ENCODE data around the gene FAM89B. TPM values are rescaled to one million over a fixed set of nuclear protein-coding genes. Genes with fewer than 3 reads are reported as not detected.
"Not testable (repeated sequence)": the region's sequence is repeated elsewhere in the genome, so short reads cannot be mapped to it uniquely, and the experiment has no call there.

Gene FAM89B
- total and polyA plus RNA-seq, 2 donors (not counting 1 experiment from before 2014, with no cell fraction given) = 17.5 to 18.2 TPM

DNA sequence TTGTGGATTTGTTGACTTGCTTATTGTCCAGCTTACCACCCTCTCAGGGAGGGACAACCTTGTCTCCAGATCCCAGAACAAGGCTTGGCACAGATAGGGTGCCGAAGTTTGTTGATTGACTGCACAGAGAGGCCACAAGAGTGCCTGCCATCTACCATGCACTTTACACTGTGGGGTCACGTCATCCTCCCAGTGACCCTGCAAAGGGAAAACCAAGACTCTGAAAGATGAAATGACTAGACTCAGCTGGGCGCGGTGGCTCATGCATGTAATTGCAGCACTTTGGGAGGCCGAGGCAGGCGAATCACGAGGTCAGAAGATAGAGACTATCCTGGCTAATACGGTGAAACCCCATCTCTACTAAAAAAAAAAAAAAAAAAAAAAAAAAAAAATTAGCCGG is 9.6 kb upstream of the FAM89B start:
- TF ChIP-seq, protein P1, sequence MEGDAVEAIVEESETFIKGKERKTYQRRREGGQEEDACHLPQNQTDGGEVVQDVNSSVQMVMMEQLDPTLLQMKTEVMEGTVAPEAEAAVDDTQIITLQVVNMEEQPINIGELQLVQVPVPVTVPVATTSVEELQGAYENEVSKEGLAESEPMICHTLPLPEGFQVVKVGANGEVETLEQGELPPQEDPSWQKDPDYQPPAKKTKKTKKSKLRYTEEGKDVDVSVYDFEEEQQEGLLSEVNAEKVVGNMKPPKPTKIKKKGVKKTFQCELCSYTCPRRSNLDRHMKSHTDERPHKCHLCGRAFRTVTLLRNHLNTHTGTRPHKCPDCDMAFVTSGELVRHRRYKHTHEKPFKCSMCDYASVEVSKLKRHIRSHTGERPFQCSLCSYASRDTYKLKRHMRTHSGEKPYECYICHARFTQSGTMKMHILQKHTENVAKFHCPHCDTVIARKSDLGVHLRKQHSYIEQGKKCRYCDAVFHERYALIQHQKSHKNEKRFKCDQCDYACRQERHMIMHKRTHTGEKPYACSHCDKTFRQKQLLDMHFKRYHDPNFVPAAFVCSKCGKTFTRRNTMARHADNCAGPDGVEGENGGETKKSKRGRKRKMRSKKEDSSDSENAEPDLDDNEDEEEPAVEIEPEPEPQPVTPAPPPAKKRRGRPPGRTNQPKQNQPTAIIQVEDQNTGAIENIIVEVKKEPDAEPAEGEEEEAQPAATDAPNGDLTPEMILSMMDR (conservative IDR thresholded peaks at IDR 0.05 in 1 of 2, IDR thresholded peaks at IDR 0.05 in 1 of 2; ENCODE audit: low read depth in 1 of 2, low read length in 2 of 2) = no peak
- TF ChIP-seq EZH2 (IDR thresholded peaks at IDR 0.05; ENCODE audit: low read length, missing control alignments) = no peak
- peaks cover 27% of the 10 kb centered on the region for H3K4me1 ChIP-seq (ENCODE audit: control insufficient read depth, extremely low read depth, insufficient read depth, low read length)

DNA sequence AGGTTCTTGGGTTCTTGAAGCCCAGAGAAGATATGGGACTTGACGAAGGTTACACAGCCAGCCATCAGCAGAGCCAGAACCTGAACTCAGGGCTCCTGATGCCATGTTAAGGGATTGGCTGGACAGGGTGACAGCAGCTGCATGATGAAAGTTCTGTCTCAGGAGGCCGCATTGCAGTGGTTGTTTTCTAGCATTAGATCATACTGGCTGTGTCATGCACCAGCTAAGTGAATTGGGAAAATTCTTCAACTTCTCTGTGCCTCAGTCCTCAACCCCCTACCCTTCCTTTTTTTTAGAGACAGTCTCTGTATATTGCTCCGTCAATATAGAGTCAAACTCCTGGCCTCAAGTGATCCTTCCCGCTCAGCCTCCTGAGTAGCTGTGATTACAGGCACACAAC is 8.7 kb upstream of the FAM89B start:
- Histone ChIP-seq H4K20me1 (ENCODE audit: control insufficient read depth, extremely low read depth, insufficient read depth, low read length) (no peaks in the 10 kb centered on the region), H3K9ac (ENCODE audit: insufficient read depth, low read length) (no peak overlapping the region), H3K27ac (ENCODE audit: insufficient read depth, low read length) (no peak overlapping the region), H3K79me2 (ENCODE audit: control insufficient read depth, insufficient read depth, low read length) (peaks cover 6% of the 10 kb centered on the region), H3K4me2 (ENCODE audit: extremely low read depth, insufficient read depth, low read length) (no peak overlapping the region), H3K9me3 (ENCODE audit: control insufficient read depth, insufficient read depth, low read depth, low read length) (no peaks in the 10 kb centered on the region), H3K4me1 (ENCODE audit: control insufficient read depth, extremely low read depth, insufficient read depth, low read length) (peaks cover 25% of the 10 kb centered on the region), H3K36me3 (ENCODE audit: control insufficient read depth, insufficient read depth, low read length) (no peaks in the 10 kb centered on the region), H3K27me3 (ENCODE audit: control insufficient read depth, insufficient read depth, low read length) (no peaks in the 10 kb centered on the region), H3K4me3 (replicated peaks in 1 of 4; ENCODE audit: control extremely low read depth in 1 of 4, insufficient read depth in 1 of 4, low read depth in 3 of 4, low read length in 4 of 4) (no peak overlapping the region), H2AFZ (ENCODE audit: low read length) (no peak overlapping the region)
- TF ChIP-seq EZH2 (IDR thresholded peaks at IDR 0.05; ENCODE audit: low read length, missing control alignments) = no peak
- TF ChIP-seq, protein P1 (conservative IDR thresholded peaks at IDR 0.05 in 1 of 2, IDR thresholded peaks at IDR 0.05 in 1 of 2; ENCODE audit: low read depth in 1 of 2, low read length in 2 of 2) = no peak
- no peak for DNase-seq (ENCODE audit: low read depth in 2 of 2)

More for the DNA sequence above, 9.6 kb upstream of the FAM89B start:
- H3K9me3 ChIP-seq (ENCODE audit: control insufficient read depth, insufficient read depth, low read depth, low read length) = no peaks in the 10 kb centered on the region
- H3K27ac ChIP-seq (ENCODE audit: insufficient read depth, low read length) = no peak overlapping the region
- no peaks in the 10 kb centered on the region for H3K27me3 ChIP-seq (ENCODE audit: control insufficient read depth, insufficient read depth, low read length)
- no peaks in the 10 kb centered on the region for H4K20me1 ChIP-seq (ENCODE audit: control insufficient read depth, extremely low read depth, insufficient read depth, low read length)
- no peak overlapping the region for H2AFZ ChIP-seq (ENCODE audit: low read length)
- H3K4me3 ChIP-seq (replicated peaks in 1 of 4; ENCODE audit: control extremely low read depth in 1 of 4, insufficient read depth in 1 of 4, low read depth in 3 of 4, low read length in 4 of 4) = no peak overlapping the region
- H3K4me2 ChIP-seq (ENCODE audit: extremely low read depth, insufficient read depth, low read length) = no peak overlapping the region
- no peak for DNase-seq (ENCODE audit: low read depth in 2 of 2)
- no peaks in the 10 kb centered on the region for H3K36me3 ChIP-seq (ENCODE audit: control insufficient read depth, insufficient read depth, low read length)
- peaks cover 2% of the 10 kb centered on the region for H3K79me2 ChIP-seq (ENCODE audit: control insufficient read depth, insufficient read depth, low read length)
- no peak overlapping the region for H3K9ac ChIP-seq (ENCODE audit: insufficient read depth, low read length)

DNA sequence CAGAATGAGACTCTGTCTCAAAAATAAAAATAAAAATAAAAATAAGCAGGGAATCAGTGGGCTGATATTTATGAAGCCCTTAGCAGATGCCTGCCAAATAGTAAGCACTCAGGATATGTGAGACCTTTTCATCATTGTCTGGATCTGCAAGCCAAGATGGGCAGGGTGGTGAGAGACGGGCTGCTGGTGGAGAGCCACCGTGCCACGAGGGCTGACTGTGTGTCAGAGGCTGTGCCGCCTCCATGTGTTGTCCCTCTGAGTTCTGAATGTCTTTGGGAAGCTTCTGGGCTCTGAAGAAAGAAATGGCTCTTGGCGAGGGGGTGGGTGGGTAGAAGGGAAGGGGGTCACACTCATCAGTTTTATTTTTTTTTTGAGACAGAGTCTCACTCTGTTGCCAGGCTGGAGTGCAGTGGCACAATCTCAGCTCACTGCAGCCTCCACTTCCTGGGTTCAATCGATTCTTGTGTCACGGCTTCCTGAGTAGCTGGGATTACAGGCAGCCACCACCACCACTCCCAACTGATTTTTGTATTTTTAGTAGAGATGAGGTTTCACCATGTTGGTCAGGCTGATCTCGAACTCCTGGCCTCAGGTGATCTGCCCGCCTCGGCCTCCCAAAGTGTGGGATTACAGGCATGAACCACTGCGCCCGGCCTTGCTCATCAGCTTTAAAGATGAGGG is 7.3 kb upstream of the FAM89B start:
- peaks cover 19% of the 10 kb centered on the region for H3K4me1 ChIP-seq (ENCODE audit: control insufficient read depth, extremely low read depth, insufficient read depth, low read length)
- not testable (repeated sequence) for H3K9me3 ChIP-seq (ENCODE audit: control insufficient read depth, insufficient read depth, low read depth, low read length); H3K4me3 ChIP-seq (replicated peaks in 1 of 4; ENCODE audit: control extremely low read depth in 1 of 4, insufficient read depth in 1 of 4, low read depth in 3 of 4, low read length in 4 of 4); DNase-seq (ENCODE audit: low read depth in 2 of 2); H3K27ac ChIP-seq (ENCODE audit: insufficient read depth, low read length); H3K9ac ChIP-seq (ENCODE audit: insufficient read depth, low read length); H4K20me1 ChIP-seq (ENCODE audit: control insufficient read depth, extremely low read depth, insufficient read depth, low read length); H3K36me3 ChIP-seq (ENCODE audit: control insufficient read depth, insufficient read depth, low read length); H3K27me3 ChIP-seq (ENCODE audit: control insufficient read depth, insufficient read depth, low read length); H2AFZ ChIP-seq (ENCODE audit: low read length); H3K4me2 ChIP-seq (ENCODE audit: extremely low read depth, insufficient read depth, low read length)
- H3K79me2 ChIP-seq (ENCODE audit: control insufficient read depth, insufficient read depth, low read length) = peaks cover 12% of the 10 kb centered on the region

All from fibroblast of lung (primary cell).